ENCODE data around the gene CAVIN4.

The CAVIN4 gene

GRCh38 chr9:100626949-100627348, 49.1 kb downstream of the CAVIN4 start:
- Histone ChIP-seq H3K36me3 (ENCODE audit: insufficient read depth, insufficient read length, low read length) (no peaks in the 10 kb centered on the region), H3K9me3 (ENCODE audit: insufficient read depth, low read length) (peaks cover 7% of the 10 kb centered on the region), H3K4me1 (ENCODE audit: insufficient read depth, insufficient read length) (no peaks in the 10 kb centered on the region), H3K9ac (ENCODE audit: insufficient read length, low read depth) (no peak overlapping the region), H3K27me3 (ENCODE audit: insufficient read depth, insufficient read length) (no peaks in the 10 kb centered on the region), H3K4me3 (ENCODE audit: insufficient read length, low read depth) (no peak overlapping the region)
- DNase-seq (ENCODE audit: low read depth, low spot score), result no peak
- no peak for TF ChIP-seq SUZ12 (IDR thresholded peaks at IDR 0.05; ENCODE audit: extremely low read depth, insufficient read depth, insufficient read length)
- no peak for TF ChIP-seq YY1 (IDR thresholded peaks at IDR 0.05; ENCODE audit: insufficient read depth, insufficient read length)
- TF ChIP-seq ZNF274 (IDR thresholded peaks at IDR 0.05; ENCODE audit: low read depth, low read length), result no peak

- Histone ChIP-seq H3K36me3 (ENCODE audit: insufficient read depth, insufficient read length, low read length) (no peaks in the 10 kb centered on the region), H3K4me1 (ENCODE audit: insufficient read depth, insufficient read length) (no peaks in the 10 kb centered on the region), H3K4me3 (ENCODE audit: insufficient read length, low read depth) (peak overlapping the region; percentile 3), H3K27me3 (ENCODE audit: insufficient read depth, insufficient read length) (no peaks in the 10 kb centered on the region), H3K9me3 (ENCODE audit: insufficient read depth, low read length) (no peaks in the 10 kb centered on the region), H3K9ac (ENCODE audit: insufficient read length, low read depth) (no peak overlapping the region)
- TF ChIP-seq SUZ12 (IDR thresholded peaks at IDR 0.05; ENCODE audit: extremely low read depth, insufficient read depth, insufficient read length) (no peak), ZNF274 (IDR thresholded peaks at IDR 0.05; ENCODE audit: low read depth, low read length) (no peak), YY1 (IDR thresholded peaks at IDR 0.05; ENCODE audit: insufficient read depth, insufficient read length) (no peak)
- peak; percentile 86 for DNase-seq (ENCODE audit: low read depth, low spot score)
Measured at GRCh38 chr9:100637787-100638186, 59.9 kb downstream of the CAVIN4 start.

Measured in NT2/D1 (cell line).